ENCODE results near the gene DEFB126.
"Not testable (repeated sequence)": the region's sequence is repeated elsewhere in the genome, so short reads cannot be mapped to it uniquely, and the experiment has no call there.

The DEFB126 gene, protein sequence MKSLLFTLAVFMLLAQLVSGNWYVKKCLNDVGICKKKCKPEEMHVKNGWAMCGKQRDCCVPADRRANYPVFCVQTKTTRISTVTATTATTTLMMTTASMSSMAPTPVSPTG

GRCh38 chr20:142290-142689 is at the start of gene DEFB126:
Gene DEFB126, plus strand, starts transcription at chr20:142590. Its CDS starts 39 bp downstream, at chr20:142629.
- DNase-seq: no peak

- no peak for DNase-seq
These were observed 48.7 kb upstream of the DEFB126 start for GRCh38 chr20:93641-94040.

DNA sequence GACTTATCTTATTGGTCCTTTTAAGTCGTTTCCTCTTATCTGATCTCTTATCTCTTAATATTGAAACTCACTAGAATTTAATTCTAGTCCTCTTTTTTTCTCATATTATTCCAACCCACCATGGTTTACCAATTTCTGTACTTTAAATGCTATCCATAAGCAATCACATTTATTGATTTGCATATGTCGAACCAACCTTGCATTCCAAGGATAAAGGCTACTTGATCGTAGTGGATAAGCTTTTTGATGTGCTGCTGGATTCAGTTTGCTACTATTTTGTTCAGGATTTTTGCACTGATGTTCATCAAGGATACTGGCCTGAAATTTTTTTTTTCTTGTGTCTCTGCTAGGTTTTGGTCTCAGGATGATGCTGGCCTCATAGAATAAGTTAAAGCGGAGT is 47.2 kb upstream of the DEFB126 start:
- no peak for DNase-seq

DNA sequence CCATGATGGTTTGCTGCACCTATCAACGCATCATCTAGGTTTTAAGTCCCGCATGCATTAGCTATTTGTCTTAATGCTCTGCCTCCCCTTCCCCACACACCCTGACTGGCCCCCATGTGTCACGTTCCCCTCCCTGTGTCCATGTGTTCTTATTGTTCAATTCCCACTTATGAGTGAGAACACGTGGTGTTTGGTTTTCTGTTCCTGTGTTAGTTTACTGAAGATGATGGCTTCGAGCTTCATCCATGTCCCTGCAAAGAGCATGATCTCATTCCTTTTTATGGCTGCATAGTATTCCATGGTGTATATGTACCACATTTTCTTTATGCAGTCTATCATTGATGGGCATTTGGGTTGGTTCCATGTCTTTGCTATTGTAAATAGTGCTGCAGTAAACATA is 44.7 kb upstream of the DEFB126 start:
- not testable (repeated sequence) for DNase-seq

DNA sequence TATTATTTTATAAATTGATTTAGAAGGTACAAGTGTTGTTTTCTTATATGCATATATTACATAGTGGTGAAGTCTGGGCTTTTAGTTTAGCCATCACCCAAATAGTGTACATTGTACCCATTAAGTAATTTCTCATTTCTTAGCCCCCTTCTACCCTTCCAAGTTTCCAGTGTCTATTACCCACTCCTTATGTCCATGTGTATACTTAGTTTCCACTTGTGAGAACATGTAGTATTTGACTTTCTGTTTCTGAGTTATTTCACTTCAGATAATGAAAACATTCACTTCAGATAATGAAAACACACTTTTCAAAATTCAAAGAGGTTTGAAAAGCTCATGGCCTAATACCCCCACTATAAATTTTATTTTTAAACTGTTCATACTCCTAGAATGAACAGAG is 40.4 kb upstream of the DEFB126 start:
- no peak for DNase-seq

DNA sequence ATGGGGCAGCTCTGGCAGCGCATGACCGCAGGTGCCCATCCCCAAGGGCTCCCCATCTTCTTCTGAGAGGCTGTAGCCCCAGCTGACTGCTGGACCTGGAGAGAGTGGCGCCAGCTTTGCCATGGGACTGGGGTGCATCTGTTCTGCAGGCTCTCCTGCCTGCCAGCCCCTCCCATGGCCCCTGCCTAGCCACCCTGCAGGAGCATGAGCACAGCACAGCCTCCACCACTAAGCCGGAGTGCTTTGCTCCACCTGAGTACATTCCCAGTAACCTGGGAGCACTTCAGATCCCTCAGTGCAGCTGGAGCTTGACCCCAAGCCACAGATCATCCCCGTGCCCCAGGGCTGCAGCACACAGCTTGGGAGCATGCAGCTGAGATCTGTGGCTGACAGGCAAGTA is 38.9 kb upstream of the DEFB126 start:
- DNase-seq: no peak

- DNase-seq: no peak
These were observed 30.0 kb upstream of the DEFB126 start for GRCh38 chr20:112396-112795.

GRCh38 chr20:117518-117917 is 24.9 kb upstream of the DEFB126 start:
- DNase-seq: no peak

- DNase-seq: not testable (repeated sequence)
These were observed 12.5 kb upstream of the DEFB126 start for GRCh38 chr20:129786-130323.

DNA sequence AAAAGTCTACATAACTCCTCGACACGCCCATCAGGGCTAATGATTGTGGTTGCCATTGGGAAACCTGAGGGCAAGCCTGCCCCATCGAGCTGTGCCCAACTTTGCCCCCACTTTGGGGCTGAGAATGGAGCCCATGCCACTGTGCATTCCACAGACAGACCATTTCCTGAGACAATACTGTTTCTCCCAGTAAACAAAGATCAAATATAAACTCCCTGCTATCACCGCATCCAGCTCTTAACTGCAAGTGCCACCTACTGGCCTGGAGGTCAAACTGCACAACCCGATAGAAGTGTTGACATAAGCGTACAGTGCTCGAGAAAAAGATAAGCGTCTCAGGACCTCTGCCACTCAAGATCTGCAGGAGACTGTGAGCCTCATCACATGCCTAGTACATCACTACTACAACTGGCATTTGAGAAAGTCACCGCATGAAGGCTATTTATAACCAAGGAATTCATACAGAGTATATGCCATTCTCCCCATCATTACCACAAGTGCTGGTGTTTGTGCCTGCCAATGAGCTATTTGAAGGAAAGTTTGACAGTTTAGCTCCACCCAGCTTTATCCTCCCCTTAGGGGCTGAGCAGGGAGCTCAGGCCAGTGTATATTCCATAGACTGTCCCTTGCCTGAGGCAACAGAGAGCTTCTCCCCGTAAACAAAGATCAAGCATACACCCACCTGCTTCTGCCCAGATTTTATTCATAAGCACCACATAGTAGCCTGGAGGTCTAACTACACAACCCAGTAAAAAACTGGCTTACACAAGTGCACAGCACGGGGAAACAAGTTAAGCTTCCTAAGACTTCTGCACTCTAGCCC is 4.5 kb upstream of the DEFB126 start:
- DNase-seq: no peak

- no peak for DNase-seq
These were observed 3.5 kb downstream of the DEFB126 start for GRCh38 chr20:145877-146276.

DNA sequence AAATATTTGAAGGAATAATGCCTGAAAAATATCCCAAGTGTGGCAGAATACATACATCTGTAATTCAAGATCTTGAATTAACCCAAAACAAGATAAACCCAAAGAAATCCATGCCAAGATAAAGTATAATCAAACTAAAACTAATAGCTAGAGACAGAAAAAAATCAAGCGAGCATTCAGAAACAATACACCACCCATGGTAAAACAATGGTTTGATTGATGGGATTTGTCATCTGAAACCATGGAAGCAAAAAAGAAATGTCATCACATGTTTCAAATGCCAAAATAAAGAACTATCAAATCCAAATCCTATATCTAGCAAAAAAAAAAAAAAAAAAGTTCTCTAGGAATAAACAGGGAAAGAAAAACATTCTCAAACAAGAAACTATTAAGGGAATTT is 9.7 kb downstream of the DEFB126 start:
- no peak for DNase-seq

- no peak for DNase-seq
These were observed 14.8 kb downstream of the DEFB126 start, which contains the start of gene DEFB127 for GRCh38 chr20:157154-157553. Gene DEFB127, plus strand, starts transcription at chr20:157454. Its CDS starts 91 bp downstream, at chr20:157545.

- no peak for DNase-seq
These were observed 22.2 kb downstream of the DEFB126 start for GRCh38 chr20:164618-165017.

- DNase-seq: no peak
These were observed 26.5 kb downstream of the DEFB126 start for GRCh38 chr20:168876-169275.

DNA sequence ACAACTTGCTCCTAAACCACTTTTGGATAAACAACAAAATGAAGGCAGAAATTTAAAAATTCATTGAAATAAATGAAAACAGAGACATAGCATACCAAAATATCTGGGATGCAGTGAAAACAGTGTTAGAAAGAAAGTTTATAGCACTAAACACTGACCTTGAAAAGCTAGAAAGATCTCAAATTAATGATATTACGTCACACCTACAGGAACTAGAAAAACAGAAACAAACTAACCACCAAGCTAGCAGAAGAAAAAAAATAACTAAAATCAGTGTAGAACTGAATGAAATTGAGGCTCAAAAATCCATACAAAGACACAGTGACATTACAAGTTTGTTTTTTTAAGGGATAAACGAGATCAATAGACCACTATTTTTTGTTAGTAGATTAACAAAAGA is 41.9 kb downstream of the DEFB126 start:
- DNase-seq: no peak

GRCh38 chr20:187733-188132 is 45.3 kb downstream of the DEFB126 start:
- DNase-seq: no peak

DNA sequence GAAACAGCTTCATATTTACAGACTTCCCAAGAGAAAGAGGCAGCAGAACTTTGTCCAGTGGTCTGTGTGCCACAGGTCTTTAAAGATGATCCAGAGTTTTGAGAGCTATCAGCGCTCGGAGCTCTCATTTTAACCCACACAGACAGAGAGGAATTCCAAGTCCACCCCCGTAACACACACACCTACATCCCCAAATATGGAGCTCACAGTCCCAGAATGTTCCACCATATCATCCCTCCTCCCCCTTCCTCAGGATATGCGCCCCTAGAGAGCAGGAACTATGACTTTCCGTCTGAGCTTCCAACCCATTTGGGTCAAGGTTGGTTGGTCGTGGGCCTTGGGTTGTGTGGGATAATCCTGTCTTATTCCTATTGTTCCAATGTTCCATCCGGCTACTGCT is 47.2 kb downstream of the DEFB126 start, which contains the start of gene DEFB128:
TSS of gene DEFB128 (minus strand) at position 101 of the 400 bp plus-strand sequence. CDS start at position 13, 88 bp downstream.
- no peak for DNase-seq

Measured in CD4-positive, alpha-beta T cell treated with Interleukin-4 for 1 hour (primary cell).